Kidney glomerular epithelial cell (primary cell): ENCODE results near the gene ATP13A1.
A peak's percentile ranks its signal among the peaks of the same experiment; 100 is the strongest.

Source experiments
- DNase-seq: peaks from one replicate; lab custom pipeline; 2025; lab: John Stamatoyannopoulos, UW

ATP13A1 gene

DNA sequence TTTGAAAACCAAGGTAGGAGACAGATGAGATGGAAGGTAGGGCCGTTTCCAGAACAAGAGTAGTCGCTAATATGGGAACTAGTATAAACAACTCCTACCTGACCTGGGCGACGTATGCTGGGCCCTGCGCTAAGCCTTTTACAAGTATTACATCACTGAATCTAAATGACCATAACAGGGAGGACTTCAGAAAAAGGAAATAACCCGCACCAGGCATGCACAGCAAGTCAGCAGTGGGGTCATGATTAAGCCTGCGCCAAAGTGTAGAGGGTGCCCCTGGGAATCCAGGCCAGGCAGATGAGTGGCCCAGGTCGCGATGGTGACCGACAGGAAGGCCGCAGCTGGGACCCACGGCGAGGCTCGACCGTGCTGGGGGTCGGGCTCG is 613 bp downstream of the ATP13A1 start:
- DNase-seq: peak; percentile 20

DNA sequence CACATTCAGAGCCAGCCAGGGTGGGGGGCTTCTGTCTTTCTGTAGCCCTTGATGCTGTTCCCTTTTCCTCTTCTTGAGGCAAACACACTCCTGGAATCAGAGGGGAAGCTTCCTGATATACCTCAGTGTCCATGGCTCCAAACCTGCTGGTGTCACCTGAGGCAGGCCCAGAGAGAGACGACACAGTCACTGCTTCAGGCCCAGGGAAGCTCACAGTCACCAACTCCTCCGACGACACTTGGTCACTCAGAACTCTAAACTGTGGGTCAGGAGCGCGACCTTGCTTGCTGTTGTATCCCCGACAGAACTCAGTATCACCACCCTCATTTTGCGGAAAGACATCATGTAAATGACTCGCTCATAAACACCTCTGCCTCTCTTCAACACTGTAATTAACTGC is 1.1 kb downstream of the ATP13A1 start:
- no peak for DNase-seq

DNA sequence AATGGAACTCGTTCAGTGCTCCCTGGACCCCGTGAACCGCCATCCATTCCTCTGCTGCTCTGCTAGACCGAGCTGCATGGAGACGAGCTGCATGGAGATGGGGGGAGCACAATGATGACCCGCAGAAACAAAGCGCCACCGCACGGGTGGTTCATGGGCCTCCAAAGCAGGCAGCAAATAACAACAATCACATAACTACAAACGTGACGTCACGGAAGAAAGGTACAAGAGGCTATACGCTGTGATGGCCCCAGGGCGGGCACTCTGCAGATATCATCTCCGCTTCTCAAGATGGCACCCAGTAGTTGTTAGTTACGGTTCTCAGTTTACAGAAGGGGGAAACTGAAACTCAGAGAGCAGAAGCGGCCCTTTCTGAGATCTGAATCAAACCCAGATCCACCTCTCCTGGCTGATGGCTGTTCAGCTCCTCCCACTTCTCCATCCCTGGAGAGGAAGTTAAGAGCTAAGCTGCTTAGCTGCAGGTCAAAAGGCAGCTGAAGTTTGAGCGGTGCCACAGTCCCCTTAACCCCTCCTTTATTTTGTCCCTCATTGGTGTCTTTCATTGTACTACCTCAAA is 1.7 kb downstream of the ATP13A1 start:
- no peak for DNase-seq

DNA sequence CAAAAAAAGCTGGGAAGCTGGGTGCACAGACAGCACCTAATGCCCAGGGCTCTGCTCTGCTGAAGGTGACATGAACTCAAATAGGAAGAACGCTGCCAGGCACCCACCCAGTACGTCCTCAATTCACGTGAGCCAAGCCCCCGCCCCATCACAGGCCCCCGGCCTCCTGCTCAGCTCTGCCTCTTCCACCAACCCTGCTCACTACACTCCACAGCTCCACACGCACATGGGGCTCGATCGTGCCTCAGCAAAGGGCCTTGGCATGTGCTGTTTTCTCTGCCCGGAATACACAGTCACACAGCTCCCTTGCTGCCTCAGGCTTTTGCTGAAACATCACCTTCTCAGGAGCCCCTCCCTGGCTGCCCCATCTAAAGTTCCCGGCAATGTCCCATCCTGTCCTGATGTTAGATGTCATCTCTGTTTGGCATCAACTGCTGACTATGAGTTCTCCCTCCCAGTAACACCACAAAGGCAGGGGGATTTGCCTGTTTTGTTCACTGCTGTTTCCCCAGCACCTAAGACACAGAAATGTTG is 2.3 kb downstream of the ATP13A1 start:
- DNase-seq: no peak

DNA sequence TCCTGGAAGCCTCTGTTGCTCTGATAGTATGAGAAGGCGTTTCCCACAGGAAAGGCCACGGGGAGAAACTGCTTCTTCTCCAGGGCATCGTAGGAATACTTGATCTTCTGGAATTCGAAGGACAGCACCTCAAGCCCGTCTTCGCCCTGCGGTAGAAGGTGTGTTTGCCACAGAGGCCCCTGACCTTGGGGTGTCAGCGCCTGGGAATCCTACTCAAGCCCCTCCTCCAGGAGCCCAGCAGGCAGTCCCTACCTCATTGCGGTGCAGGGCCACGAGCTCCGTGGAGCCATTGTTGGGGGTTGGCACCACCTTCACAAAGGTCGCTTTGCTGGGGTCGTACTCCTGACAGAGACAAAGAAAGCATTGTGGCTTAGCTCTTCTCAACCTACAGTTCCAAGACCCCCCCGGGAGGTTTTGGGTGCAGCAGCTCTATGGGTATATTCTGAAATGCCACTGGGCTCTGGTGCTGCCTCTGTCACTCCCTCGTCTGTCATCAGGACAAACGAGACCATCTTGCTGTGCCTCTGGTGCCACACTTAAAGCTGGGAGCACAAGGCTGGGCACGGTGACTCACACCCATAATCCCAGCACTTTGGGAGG is 3.7 kb downstream of the ATP13A1 start:
- no peak for DNase-seq

DNA sequence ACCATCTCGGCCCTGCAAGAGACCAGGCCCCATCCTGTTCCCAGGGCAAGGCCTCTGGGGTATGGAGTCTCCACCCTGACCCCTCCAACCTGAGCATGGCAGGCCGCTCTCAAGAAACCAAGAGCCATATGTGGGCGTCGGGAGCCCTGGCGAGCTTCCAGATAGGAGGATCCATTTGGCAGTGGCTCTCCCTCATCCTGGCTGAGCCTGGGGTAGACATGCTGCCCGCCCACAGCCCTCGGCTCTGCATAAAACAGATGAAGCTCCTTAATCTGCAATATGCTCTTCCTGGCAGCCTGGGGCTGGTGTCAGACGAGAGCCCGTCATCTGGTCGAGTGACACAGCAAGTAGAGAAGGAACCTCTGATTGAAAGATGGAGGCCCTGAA is 6.1 kb downstream of the ATP13A1 start:
- no peak for DNase-seq

DNA sequence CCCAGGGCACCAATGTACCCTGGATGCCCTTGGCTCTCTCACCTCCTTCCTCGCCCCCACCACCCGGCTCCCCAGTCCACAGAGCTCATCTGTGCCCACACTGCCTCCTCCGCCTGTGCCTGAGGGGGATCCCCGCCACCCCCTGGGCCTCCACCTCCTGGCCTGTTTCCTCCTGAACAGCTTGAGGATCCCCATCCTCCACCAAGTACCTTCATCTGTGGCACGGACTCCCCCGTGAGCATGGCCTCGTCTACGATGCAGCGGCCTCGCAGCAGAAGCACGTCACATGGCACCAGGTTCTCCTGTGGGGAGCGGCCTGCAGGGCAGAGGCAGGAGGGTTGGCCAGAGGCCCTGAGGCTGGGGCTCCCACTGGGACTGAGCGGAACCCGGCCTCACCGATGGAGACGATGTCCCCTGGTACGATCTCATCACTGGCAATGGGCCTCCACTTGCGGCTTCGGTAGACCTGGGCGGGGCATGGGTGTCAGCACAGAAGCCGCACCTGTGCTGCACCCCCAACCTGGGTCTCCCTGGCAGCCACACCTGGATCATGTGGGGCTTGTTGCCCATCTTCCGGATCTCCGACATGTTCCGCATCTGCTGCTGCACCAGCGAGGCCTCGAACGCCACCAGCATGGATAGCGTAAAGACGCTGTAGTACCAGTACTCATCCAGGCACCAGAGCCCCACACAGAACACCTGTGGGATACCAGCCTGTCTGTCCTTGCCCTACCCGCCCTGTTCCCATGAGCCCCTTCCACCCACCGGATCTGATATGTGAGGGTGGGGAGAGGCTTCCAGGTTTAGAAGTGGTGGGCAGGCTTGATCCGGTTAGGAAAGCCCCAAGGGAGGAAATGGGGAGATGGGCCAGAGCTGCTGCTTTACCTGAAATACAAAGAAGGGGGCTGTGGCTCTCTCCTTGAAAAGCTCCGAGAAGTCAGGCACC is 6.8 kb downstream of the ATP13A1 start:
- no peak for DNase-seq

DNA sequence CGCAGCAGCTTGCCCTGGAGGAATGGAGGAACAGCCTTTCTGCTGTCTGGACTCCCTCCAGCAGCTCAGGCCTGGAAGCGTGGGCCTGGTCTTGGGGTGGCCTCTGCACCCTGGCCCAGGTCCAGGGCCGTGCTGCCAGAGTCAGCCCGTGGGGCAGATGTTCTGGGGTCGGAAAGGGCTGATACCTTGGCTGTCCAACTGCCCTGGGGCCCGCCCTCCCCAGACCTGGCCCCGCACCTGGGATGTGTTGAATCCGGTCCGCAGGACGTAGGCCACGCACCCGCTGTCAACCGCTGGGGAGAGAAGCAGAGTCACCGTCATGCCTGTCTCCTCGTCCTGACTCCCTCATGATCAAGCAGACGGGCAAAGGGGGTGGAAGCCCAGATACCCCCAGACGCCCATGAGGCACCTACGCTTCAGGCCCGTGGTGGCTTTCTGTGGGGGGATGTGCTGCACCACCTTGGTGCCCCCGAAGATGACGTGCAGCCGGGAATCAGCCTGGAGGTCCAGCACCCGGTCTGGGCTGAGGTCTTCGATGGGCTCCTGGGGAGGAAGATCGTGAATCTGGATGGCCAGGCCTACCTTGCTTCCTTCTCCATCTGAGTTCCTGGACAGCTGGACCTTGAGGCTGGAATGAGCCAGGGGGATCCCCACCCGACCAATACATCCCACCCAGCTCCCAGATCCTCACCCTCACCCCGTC is 7.7 kb downstream of the ATP13A1 start:
- no peak for DNase-seq

DNA sequence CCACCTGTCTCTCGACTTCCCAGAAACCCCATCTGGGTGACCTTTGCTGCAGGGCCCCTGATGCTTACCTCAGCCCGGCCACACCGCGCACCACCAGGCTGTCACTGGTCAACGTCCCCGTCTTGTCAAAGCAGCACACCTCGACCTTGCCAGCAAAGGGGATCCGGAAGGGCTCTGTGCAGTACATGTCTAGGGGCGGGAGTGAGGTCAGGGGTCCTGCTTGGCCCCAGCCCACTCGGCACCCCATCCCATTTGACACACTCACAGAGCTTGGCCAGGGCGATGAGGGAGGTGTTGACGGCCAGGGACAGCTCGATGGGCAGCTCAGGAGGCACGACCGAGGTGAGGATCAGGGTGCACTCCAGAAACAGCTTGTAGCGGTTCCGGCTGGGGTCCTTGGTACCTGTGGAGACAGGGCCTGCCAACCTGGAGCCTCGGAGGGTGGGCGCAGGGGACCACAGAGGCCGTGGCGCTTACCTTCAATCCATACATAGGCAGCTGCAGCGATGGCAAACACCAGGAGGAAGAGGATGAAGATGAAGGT is 8.4 kb downstream of the ATP13A1 start:
- no peak for DNase-seq

DNA sequence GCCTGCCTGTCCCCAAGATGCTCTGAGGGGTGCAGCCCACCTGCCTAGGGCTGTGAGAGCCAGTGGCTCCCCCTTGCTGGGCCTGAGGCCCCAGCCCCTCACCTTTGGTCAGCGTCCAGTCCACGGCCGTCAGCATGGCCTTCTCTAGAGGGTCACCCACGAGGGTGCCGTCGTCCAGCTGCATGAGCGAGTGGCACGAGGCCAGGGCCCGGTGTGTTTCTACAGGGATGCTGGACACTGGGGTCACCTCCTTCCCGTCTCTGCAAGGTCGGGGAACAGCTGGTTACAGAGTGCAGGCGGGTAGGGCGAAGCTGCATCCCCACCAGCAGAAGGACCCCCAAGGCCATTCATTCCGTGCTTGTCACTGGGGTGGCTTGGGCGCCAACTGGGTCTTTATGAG is 9.0 kb downstream of the ATP13A1 start:
- no peak for DNase-seq

DNA sequence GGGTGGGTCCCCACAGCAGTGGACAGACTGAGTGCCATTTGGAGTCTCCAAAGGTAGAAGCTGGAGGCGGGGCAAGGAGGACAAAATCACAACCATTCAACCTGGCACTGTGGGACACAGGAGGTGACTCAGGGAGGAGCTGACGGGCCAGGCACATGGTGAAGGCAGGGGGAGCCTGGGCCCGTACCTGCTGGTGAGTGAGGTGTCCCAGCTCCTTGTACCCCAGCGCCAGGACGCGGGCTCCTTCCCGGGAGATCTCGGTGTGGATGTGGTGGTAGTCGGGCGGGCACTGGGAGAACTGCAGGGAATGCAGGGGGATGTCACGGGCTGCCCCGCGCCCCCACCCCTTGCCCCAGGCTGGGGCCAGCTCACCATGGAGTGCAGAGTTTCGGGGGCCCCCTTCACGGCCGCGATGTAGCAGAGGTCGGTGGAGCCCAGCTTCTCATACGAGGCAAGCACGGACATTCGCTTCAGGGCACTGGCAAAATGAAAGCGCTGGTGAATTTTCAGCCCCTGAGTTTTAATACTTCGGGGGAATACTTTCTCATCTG is 9.8 kb downstream of the ATP13A1 start:
- no peak for DNase-seq

DNA sequence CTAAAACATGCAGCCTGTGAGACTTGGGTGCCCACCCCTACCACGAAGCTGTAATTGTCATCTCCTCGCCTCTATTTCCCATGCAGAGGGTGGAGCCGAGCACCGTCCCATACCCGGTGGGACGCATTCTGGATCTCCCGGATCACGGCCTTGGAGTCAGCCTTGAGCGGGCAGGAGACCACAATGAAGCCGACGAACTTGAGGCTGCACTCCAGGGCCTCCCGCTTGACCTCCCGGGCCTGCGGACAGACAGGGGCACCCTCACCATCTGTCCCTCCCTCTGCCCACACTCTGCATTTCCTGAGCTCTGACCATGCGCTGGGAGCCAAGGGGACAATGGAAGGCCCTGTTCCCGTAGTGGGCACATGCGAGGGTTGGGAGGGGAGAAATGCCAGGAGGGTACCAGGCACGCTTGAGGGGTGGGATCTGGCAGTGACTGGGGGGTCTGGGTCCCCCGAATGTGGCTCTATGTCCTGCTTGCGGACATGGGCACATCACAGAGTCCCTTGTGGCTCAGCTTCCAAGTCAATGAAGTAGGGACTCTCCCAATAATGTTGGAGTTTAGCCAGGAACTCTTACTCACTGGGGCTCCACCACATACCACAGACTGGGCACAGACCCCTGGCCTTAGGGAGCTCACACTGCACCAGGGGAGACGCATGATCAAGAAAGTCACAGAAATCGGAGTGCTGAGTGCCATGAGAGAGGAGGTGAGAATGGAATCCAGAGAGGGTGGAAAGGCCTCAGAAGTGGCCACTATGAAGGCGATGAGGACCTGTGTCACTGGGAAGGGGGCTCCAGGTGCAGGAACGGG is 10.8 kb downstream of the ATP13A1 start:
- no peak for DNase-seq

DNA sequence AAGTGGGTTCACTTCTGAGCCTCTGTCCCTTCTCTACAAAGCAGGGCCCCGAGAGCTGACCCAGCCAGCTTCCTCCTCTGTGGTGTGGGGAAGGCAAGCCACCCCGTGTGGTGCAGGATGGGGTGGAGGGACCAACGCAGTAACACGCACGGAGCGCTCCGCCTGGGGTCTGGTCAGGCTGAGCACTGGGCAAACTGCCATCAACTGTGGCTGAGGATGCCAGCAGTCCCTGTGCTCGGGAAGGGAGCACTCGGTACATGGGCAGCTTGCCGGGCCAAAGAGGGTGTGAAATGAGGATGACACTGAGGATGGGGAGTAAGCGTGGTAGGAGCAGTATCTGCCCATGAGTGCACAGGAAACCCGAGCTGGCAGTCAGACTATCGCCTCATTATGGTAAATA is 12.4 kb downstream of the ATP13A1 start:
- no peak for DNase-seq

DNA sequence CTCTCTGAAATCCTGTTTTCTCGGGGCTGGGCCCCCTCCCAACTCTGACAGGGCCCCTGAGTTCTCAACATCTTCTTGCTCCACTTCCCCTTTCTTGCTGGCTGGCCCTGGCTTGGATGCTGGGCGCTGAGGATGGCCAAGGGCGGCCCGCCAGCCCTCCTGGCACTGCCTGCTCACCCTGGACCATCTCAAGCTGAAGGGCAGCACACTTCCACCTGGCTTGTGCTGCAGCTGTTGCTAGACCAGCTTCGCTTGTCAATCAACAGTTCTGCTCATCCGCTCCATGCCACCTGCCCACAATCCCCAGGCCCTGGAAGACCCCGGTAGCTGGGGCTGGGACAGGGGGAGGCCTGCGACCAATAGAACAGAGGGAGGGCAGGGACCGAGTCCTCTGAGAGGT is 13.1 kb downstream of the ATP13A1 start:
- DNase-seq: no peak

DNA sequence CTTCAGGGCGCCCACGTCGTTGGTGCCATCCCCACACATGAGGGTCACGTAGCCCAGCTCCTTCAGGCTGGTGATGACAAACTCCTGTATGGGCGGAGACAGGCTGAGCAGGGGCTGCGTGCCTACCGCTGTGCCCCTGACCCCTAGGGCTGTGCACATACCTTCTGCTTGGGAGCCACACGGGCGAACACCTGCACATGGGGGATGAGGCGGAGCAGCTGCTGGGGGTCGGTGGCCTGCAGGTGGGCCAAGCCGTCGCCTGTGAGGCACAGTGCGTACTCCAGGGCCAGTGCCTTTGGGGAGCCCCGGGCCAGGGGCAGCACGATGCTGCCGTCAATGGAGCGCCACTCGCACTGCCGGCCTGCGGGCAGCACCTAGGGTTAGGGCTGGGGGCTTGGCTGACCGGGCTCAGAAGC is 13.9 kb downstream of the ATP13A1 start:
- no peak for DNase-seq

DNA sequence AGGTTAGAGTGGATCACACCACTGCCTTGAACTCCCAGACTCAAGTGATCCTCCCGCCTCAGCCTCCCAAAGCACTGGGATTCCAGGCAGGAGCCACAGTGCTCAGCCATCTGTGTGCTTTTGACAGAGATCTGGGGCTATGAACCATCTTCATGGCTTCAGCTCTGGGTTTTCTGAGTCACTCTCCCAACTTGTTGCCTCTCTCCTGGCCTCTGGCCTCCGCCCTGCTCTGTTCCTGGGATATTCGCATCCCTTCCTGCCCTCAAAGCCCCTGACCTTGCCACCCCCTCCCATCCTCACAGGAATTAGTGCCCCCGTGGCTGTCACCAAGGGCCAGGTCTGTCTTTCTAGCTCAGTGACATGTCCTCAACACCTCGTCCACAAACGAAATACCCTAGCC is 14.3 kb downstream of the ATP13A1 start:
- no peak for DNase-seq

DNA sequence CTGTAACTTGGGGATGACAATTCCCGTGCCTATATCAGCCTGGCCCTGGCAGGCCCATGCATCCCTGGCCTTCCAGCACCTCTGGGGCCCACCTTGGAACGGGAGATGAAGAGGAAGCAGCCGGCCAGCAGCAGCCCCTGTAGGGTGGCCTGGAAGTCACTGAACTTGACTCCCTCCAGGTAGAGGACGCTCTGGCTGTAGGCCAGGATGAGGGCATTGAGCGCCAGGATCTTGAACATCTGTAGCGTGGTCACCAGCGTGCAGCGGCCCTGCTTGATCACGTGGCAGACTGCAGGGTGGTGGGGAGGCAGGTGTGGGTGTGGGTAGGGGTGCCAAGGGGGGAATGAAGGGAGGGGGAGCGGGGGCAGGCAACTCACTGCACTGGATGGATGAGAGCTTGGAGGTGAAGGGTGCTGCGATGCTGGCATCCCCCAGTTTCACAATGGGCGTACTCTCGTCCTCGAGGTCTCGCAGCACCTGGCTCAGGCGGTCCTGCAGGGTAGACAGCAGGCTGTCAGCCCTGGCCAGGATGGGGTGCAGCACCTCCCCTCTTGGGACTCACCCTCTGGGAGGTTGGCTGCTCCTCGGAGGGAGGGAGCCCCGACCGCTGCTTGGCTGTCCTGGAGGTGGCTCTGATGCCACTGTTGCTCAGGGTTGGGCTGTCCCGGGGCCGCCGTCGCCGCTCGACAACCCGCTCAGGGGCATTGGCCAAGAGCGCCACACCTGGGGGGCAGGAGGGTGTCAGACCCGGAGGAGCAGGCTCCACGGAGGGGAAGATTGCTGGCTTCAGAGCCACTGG is 16.2 kb downstream of the ATP13A1 start:
- DNase-seq: no peak

DNA sequence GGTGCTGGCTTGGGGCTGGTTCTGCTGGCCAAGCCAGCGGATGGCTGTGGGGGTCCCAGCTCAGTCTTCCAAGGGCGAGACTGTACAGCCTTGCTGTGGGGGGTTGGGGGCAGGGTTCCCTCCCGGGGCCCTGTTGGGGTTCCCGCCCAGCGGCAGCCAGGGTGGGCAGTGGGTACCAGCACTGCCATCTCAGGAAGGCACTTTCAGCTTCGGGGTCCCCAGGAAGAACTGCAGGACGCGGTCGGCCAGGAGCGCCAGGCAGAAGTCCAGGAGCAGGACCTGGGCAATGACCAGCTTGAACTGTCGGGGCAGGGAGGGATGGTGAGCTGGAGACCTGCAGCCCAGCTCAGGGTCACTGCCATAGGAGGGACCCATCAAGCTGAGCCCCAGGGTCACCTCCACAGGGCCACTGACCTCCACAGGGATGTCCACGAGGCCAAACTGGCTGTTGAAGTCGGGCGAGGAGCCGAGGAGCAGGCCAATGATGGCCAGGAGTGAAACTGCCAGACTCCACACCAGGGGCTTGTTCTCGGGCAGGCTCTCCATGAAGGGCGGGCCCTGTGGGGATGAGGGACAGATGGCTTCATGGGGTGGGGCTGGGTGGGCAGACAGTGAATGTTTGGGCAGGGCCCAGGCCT is 18.1 kb downstream of the ATP13A1 start:
- DNase-seq: no peak

DNA sequence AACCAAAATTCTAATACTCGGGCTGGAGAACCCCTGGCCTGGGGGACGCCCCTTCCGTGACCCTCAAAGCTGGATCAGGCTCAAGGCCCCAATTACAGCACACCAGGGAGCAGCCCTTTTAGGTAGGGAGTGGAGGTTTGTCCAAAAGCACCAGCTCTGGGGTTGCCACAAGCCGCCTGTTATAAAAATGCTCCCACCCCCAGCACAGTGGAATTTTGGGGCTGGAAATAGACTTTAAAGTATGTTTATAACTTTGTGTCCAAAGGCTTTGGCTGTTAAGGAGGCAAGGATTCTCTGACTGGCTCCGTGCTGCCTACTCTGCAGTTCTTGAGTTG is 19.5 kb downstream of the ATP13A1 start:
- no peak for DNase-seq
